ENCODE results near the gene TRAF2.

TRAF2 gene

DNA sequence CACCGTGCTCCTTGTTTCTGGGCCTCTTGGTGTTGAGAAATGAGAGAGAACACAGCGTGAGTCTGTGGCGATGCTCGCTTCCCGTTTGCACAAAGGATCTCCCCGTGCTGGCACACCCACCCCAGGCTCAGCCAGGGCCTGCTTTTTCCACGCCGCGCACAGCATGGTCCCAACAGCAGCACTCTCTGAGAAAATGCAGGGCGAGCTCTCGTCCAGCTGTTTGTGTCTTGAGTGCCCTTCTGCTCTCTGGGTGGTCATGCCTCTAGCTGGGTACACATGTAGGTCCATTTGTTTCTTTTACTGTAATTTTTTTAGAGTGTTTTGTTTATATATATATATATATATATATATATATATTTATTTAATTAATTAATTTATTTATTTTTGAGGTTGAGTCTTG, 31.6 kb downstream of the TRAF2 start:
- no peak for DNase-seq

DNA sequence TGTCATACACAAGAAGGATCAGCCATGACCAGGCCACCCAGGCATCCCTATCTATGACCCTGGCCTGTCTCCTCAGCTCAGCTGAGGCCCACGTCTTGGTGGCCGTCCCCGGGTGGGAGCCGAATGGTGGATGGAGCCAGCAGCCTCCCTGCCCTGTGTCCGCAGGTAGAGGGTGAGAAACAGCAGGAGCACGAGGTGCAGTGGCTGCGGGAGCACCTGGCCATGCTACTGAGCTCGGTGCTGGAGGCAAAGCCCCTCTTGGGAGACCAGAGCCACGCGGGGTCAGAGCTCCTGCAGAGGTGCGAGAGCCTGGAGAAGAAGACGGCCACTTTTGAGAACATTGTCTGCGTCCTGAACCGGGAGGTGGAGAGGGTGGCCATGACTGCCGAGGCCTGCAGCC, 33.8 kb downstream of the TRAF2 start:
- no peak for DNase-seq

DNA sequence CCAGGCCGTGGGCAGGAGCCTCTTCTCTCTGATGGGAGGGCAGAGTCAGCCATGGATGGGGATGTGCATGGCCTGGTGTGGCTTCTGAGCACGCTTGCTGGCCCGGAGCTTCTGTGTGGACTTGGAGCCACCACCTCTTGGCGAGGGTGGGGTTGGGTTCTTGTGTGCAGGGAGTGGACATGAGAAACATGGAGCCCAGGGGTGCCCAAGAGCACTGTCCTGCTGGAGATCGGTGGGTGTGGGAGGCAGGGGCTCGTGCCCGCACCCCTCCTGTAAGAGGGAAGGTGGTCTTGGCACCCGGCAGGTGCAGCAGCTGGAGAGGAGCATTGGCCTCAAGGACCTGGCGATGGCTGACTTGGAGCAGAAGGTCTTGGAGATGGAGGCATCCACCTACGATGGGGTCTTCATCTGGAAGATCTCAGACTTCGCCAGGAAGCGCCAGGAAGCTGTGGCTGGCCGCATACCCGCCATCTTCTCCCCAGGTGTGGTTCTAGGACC, 34.5 kb downstream of the TRAF2 start:
- DNase-seq, result no peak

DNA sequence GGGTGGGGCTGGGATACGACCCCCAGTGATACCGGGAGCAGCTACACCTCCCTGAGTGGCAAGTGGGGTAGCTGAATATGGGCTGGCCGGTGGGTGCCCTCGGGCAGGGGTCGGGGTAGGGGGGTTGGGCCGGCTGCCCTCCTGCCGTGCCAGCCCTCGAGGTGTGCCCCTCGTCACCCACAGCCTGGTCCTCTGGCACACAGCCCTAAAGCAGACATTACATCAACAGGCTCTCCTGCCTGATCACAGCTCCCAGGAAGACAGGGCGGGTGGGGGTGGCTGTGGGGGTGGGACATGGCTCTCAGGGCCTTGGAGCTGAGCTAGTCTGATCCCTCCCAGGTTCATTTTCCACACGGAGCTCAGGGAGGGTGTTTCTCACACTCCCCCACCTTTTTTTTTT, 35.0 kb downstream of the TRAF2 start:
- no peak for DNase-seq

DNA sequence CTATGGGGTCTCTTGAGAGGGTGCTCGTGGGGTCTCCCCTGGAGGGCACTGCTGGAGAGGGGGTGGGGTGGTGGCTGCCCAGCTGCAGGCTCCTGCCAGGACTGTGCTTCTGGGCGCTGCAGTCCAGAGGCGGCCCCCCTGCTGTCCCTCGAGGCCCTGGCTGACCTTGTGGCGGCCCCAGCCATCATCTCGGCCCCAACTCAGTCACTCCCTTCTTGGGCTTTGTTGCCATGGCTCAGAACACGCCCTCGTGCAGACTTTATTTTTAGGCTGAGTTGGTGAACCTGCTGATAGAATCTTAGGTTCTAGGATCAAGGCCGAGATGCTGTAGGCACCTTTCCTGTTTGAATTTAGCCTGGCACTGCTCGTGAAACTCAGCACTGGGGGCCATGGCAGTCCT, 35.4 kb downstream of the TRAF2 start:
- DNase-seq, result no peak

DNA sequence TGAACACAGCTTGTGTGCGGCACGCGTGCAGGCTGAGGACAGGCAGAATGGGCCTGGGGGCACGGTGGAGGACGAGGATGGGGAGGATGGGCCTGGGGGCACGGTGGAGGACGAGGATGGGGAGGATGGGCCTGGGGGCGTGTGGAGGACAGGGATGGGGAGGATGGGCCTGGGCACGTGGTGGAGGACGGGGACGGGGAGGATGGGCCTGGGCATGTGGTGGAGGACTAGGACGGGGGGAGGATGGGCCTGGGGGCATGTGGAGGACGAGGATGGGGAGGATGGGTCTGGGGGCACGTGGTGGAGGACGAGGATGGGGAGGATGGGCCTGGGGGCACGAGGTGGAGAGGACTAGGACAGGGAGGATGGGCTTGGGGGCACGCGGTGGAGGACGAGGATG, 36.2 kb downstream of the TRAF2 start:
- DNase-seq, result no peak

DNA sequence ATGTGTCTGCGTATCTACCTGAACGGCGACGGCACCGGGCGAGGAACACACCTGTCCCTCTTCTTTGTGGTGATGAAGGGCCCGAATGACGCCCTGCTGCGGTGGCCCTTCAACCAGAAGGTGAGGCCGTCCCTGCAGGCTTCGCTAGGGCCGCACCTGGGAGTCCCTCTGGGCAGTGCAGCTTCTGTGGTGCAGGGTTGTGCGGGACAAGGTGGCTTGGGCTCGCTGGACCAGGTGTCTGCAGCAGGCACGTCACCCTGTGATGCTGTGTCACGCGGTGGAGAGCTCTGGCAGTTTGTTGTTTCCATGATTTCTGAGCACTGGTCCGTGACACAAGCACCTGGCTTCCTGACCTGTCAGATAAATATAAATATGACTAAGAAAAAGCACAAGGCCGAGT, 37.6 kb downstream of the TRAF2 start:
- no peak for DNase-seq

DNA sequence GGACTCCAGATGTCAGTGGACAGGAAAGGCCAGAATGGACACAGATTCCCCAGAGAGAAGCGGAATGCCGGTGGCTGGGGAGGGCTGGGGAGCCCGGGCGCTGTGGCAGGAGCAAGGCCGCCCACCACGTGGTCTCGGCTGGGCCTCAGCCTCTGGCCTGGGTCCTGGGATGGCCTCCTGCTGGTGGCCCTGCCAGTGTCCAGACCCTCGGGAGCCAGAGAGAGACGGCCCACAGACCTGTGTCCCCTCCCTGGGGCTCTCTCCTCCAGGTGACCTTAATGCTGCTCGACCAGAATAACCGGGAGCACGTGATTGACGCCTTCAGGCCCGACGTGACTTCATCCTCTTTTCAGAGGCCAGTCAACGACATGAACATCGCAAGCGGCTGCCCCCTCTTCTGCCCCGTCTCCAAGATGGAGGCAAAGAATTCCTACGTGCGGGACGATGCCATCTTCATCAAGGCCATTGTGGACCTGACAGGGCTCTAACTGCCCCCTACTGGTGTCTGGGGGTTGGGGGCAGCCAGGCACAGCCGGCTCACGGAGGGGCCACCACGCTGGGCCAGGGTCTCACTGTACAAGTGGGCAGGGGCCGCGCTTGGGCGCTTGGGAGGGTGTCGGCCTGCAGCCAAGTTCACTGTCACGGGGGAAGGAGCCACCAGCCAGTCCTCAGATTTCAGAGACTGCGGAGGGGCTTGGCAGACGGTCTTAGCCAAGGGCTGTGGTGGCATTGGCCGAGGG, 39.3 kb downstream of the TRAF2 start:
- no peak for DNase-seq

DNA sequence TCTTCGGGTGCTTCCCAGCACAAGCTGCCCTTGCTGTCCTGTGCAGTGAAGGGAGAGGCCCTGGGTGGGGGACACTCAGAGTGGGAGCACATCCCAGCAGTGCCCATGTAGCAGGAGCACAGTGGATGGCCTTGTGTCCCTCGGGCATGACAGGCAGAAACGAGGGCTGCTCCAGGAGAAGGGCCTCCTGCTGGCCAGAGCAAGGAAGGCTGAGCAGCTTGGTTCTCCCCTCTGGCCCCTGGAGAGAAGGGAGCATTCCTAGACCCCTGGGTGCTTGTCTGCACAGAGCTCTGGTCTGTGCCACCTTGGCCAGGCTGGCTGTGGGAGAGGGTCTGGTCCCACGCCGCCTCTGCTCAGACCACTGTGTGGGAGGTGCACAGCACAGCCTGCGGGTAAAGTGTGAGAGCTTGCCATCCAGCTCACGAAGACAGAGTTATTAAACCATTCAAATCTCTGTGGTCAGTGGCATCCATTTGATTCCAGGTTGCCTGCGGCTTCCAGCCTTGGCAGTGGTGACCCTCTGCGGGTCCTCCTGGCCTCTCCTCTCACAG, 39.9 kb downstream of the TRAF2 start:
- no peak for DNase-seq

DNA sequence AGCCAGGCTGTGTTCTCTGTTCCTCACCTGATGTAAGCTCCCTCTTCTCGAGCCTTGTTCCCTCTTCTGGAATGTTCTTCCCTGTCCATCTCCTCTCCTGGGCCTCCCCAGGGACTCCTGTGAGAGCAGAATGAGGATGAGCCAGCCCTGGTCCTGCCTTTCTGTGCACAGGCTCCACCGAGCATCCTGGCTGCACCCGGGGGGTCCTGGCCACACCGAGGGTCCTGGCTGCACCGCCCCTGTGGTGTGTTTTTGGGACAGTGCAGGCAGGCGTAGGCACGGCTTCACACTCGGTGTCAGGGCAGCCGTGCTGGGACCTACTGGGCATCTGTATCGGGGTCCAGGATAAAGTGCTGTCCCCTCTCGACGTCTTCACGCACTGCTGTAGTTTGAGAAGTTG, 40.4 kb downstream of the TRAF2 start:
- DNase-seq, result no peak

DNA sequence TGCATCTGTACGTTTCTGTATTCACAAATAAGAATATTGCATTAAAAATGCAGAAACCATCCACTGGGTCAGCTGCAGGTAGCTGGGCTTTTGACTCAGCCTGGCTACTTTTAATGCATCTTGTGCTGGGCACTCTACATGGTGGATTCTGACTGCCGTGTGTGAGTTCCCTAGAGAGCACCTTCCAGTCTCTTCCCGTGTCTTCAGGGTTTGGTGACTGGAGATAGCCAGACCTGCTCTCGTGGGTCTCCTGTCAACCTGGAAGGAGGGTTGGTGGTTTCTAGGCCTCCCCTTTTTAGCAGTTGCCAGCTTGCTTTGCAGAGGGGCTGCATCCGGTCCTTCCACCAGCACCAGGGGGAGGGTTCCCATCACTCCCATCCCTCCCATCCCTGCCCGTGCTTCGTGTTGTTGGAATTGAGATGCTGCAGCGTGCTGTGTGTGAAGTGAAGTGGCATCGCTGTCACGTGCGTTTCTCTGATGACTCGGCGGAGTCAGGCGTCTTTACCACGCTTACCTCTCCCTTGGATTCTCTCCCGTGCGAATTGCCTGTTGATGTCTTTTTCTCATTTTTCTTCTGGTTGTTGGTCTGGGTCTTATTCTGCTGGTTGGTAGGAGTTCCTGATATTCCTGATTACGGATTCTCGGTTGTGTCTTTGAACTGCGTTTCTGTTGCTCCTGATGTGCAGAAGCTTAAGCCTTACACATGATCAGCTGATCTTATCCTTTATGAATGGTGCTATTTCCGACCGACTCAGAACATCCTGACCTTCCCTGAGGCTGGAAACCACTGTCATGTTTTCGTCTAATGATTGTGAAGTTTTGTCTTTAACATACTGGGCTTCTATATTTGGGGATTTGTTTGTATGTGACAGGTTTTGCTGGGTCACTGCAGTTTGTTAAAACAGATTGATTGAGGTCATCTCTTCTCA, 41.3 kb downstream of the TRAF2 start:
- DNase-seq, result no peak

DNA sequence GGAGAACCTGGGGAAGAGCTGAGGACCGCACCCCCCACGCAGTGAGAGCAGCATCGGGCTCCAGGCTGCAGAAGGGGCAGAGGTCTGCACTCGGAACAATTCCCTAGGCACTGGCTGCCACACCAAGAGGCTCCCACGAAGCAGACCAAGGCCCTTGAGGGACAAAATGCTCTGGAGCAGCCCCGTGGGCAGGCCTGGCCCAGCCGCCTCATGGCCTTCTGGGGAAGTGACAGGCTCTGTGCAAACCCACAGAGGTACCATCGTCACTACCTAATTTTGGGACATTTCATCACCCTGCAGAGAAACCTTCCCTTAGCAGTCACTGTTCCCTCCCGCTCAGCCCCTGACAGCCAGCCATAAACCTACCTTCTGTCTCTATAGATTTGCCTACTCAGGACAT, 42.3 kb downstream of the TRAF2 start:
- no peak for DNase-seq

DNA sequence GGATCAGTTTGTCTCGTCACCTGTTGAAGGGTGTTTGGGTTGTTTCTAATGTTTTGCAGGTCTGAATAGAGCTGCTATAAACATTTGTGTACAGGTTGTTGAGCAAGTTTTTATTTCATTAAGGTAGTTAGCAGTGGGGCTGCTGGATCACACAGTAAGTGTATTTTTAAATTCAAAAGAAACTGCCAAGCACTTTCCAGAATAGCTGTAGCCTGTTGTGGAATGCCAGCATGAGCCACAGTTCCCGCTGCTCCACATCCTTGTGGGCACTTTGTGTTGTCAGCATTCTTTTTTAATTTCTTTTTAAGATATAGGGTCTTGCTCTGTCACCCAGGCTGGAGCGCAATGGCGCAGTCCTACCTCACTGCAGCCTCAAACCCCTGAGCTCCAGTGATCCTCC, 43.7 kb downstream of the TRAF2 start:
- DNase-seq, result no peak

DNA sequence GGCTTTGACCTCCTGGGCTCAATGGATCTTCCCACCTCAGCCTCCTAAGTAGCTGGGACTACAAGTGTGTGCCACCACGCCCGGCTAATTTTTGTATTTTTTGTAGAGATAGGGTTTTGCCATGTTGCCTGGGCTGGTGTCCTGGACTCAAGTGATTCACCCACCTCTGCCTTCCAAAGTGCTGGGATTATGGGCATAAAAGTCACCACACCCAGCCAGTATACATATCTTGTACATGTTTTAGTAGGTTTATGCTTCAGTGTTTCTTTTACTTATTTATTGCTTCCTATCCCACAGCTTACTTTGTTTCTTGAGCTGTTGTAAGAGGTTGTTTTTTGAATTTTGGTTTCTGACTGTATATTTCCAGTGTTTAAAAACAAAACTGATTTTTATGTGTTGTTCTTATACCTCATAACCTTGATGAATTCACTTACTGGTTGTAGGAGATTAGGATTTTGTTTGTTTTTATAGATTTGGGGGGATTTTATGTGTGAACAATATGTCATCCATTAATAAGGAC, 45.4 kb downstream of the TRAF2 start:
- no peak for DNase-seq

DNA sequence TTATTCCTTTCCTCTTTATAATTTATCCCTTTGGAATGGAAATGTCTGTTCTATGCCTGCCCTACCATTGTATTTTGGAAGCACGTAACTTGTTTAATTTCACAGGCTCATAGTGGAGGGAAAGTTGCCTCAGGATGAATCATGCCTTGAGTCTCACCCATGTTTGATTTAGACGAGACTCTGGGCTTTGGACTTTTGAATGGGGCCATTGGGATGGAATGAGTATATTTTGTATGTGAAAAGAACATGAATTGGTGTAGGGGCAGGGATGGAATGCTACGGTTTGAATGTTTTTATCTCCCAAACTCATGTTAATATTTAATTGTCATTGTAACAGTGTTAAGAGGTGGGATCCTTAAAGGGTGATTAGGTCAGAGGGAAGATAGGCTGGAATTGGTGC, 48.0 kb downstream of the TRAF2 start:
- DNase-seq, result no peak

DNA sequence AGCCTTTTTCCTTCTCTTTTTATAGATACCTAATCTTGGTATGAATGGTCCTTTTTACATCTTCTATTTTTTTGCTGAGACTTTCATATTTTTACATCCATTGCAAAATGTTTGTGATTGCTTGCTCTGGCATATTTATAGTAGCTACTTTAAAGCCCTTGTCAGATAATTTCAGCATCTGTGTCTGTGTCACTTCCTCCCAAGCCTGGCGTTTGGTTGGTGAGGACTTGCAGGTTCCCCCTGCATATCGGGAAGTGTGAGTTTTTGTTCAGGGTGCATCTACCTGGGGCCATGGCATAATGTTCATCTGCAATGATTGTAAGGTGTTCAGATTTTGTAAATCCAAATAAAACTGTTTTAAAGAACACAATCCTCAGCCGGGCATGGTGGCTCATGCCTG, 49.3 kb downstream of the TRAF2 start:
- no peak for DNase-seq

DNA sequence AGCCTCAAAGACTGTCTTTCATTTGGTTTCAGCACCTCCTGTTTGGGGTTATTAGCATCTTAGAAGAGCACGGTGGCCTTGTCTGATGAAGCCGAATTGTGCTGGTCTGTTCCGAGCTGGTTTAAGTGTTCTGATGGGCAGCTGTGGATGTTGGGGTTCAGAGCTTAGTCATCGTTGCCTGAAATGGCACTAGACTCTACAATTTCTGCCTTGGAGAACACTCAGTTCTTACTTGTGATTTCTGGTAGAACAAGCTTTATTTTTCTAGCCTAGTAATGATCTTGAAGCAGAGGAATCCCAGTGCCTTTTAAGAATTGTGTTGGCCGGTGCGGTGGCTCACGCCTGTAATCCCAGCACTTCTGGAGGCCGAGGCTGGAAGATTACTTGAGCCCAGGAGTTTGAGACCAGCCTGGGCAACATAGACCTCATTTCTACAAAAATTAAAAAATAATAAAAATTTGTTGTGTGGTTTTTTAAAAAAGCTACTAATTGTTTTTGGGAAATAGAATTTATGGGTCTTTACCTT, 50.4 kb downstream of the TRAF2 start:
- no peak for DNase-seq

DNA sequence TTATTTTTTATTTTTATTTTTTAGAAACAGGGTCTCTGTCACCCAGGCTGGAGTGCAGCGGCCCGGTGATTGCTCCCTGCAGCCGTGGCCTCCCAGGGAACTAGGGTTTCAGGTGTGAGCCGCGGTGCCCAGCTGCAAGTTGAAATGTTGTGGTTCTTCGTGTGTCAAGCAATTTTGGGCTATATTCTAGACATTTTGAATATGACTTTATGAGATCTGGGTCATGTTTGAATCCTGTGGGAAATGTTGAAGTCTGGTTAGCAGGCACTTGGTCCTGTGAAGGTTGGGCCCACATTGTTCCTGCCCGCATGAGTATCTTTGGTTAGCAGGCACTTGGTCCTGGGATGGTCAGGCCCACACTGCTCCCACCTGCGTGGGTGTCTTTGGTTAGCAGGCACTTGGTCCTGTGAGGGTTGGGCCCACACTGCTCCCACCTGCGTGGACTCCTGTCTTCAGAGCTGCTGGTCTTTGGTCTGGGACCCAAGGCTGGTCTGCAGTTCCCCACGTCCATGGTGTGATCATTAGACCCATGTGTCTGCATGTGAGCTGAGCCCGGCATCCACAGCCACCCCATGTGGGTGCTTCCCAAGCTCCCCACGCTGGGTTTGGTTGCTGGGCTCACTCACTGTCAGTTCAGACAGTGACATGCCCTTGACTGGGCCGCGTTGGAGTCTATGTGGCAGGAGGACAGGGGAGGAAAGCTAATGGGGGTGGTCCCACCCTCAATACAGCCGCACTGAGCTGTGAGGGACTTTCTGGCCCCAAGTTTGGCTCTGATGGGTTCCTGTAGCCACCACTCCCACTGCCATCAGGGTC, 51.1 kb downstream of the TRAF2 start:
- DNase-seq, result no peak

DNA sequence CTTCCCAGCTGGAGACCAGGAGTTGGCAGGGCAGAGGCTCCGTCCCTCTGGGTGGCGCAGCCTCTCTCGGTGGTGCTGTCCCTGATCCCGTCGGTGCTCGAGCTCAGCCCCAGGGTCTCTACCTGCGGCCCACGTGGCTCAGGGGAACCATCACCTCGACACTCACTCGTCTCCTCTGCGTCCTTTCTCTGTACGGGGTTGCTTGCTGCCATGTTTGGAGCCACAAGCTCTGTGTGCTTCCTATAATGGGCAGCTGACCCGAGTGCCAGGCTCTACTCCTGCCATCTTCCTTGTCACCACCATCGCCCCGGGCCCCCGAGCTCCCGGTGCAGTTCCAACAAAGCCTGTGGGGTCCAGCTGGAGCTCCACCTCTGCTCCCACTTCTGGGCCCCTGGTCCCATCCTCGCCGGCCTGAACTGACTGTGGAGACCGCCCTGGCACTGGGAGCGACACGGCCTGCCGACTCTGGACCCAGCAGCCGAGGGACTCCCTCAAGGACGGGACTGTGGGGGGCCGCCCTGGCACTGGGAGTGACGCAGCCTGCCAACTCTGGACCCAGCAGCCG, 53.2 kb downstream of the TRAF2 start:
- DNase-seq, result no peak

DNA sequence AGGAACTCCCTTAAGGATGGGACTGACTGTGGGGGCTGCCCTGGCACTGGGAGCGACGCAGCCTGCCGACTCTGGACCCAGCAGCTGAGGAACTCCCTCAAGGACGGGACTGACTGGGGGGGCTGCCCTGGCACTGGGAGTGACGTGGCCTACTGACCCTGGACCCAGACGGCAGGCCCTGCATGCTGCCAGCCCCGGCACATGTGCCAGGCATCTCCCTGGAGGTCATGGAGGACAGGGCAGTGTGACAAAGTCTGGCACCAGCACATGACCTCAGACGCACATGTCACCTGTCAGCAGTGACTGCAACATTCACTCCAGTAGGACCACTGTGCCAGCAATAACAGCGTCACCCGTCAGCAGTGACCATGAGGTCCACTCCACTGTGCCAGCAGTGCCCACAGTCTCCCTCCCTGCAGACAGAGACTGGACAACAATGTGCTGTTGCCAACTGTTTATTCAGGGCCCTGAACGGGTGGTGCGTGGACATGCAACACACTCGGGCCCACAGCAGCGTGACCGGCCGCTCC, 53.7 kb downstream of the TRAF2 start:
- DNase-seq, result no peak

DNA sequence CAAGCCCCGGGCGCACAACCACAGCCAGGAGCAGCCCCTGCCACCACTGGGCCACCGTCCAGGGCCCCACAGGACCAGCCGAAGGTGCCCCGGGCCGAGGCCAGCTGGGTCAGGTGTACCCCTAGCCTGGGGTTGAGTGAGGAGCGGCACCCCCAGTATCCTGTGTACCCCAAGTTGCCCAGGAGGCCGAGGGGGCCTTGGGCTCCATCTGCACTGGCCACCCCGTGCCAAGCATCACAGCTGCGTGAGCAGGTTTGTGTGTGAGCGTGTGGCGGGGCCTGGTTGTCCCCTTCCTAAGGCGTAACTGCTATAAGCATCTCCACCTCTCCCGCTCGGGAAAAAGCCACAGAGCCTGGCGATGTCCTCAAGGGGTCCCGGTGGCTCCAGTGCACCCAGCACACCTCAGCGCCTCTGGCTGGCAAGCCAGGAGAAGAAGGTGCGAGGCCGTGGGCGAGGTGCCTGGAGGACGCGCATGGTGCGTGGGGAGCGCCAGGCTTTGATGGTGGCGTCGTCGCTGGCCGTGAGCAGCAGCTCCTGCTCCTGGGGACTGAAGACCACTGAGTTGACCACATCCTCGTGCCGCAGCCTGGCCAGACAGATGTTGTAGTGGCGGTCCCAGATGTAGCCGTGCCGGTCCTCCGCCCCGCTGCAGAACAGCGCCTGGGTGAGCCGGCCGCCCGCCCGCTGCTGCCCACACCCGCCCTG, 54.4 kb downstream of the TRAF2 start:
- DNase-seq, result no peak
